ENCODE measurements around the gene NECAB2. TPM values are rescaled to one million over a fixed set of nuclear protein-coding genes. Genes with fewer than 3 reads are reported as not detected.

Gene NECAB2
- total and polyA plus RNA-seq, 2 experiments from 2014 or later, result 1.2 TPM; not detected in 1

- no peaks in the 10 kb centered on the region for H3K9me2 ChIP-seq (ENCODE audit: insufficient read depth)
- TF ChIP-seq EZH2 (IDR thresholded peaks at IDR 0.05; ENCODE audit: insufficient read depth, poor library complexity, severe bottlenecking) (no peak), EZH2phosphoT487 (IDR thresholded peaks at IDR 0.05; ENCODE audit: insufficient read depth, low read depth) (no peak)
- H3K4me3 ChIP-seq, result no peak overlapping the region
- in situ Hi-C loops (cut with MboI), result no loop called here
- no peaks in the 10 kb centered on the region for H3K79me2 ChIP-seq (ENCODE audit: insufficient read depth)
- no peaks in the 10 kb centered on the region for H3K36me3 ChIP-seq (ENCODE audit: low read depth)
- peaks cover 23% of the 10 kb centered on the region; the same call in 1 of the 2 replicates for H3F3A ChIP-seq (ENCODE audit: insufficient read depth)
- DNase-seq, result no peak
- no peaks in the 10 kb centered on the region for H3K27me3 ChIP-seq (replicated peaks; ENCODE audit: insufficient read depth)
- no peaks in the 10 kb centered on the region for H4K20me1 ChIP-seq (ENCODE audit: insufficient read depth)
- H2AFZ ChIP-seq, result no peak overlapping the region
- WGBS, 2 experiments (ENCODE audit: low coverage in 1 of 2, low lambda C conversion rate in 2 of 2, missing lambda C conversion rate in 2 of 2), result 76 to 79% methylated on average over 12 of the region's 12 CpGs
- H3K9me3 ChIP-seq (ENCODE audit: low read depth), result no peaks in the 10 kb centered on the region
- H3K4me2 ChIP-seq (ENCODE audit: unreplicated experiment), result no peak overlapping the region
- H3K27ac ChIP-seq, result no peak overlapping the region
- H3K4me1 ChIP-seq (ENCODE audit: insufficient read depth), result peaks cover 14% of the 10 kb centered on the region
- no peak overlapping the region for H3K9ac ChIP-seq
Observed at GRCh38 chr16:83925095-83925905, 42.7 kb upstream of the NECAB2 start.

- H3K79me2 ChIP-seq (ENCODE audit: insufficient read depth), result no peaks in the 10 kb centered on the region
- H3K36me3 ChIP-seq (ENCODE audit: low read depth), result no peaks in the 10 kb centered on the region
- peaks cover 14% of the 10 kb centered on the region for H3K4me1 ChIP-seq (ENCODE audit: insufficient read depth)
- WGBS, 2 experiments (ENCODE audit: low coverage in 1 of 2, low lambda C conversion rate in 2 of 2, missing lambda C conversion rate in 2 of 2), result 43 to 46% methylated on average over 27 of the region's 27 CpGs
- TF ChIP-seq EZH2 (IDR thresholded peaks at IDR 0.05; ENCODE audit: insufficient read depth, poor library complexity, severe bottlenecking) (no peak), EZH2phosphoT487 (IDR thresholded peaks at IDR 0.05; ENCODE audit: insufficient read depth, low read depth) (no peak)
- in situ Hi-C loops (cut with MboI), result no loop called here
- no peak for DNase-seq
- H3K4me2 ChIP-seq (ENCODE audit: unreplicated experiment), result no peak overlapping the region
- H3K27me3 ChIP-seq (replicated peaks; ENCODE audit: insufficient read depth), result no peaks in the 10 kb centered on the region
- H2AFZ ChIP-seq, result no peak overlapping the region
- H3K27ac ChIP-seq, result no peak overlapping the region
- H3K9me2 ChIP-seq (ENCODE audit: insufficient read depth), result no peaks in the 10 kb centered on the region
- H3F3A ChIP-seq (ENCODE audit: insufficient read depth), result peaks cover 23% of the 10 kb centered on the region; the same call in 1 of the 2 replicates
- no peaks in the 10 kb centered on the region for H3K9me3 ChIP-seq (ENCODE audit: low read depth)
- H3K9ac ChIP-seq, result no peak overlapping the region
- no peak overlapping the region for H3K4me3 ChIP-seq
- H4K20me1 ChIP-seq (ENCODE audit: insufficient read depth), result no peaks in the 10 kb centered on the region
Observed at GRCh38 chr16:83925957-83926725, 41.9 kb upstream of the NECAB2 start.

GRCh38 chr16:83926726-83927397 lies 41.2 kb upstream of the NECAB2 start:
- 12 to 14% methylated on average over 35 of the region's 35 CpGs for WGBS, 2 experiments (ENCODE audit: low coverage in 1 of 2, low lambda C conversion rate in 2 of 2, missing lambda C conversion rate in 2 of 2)
- Histone ChIP-seq H3K4me1 (ENCODE audit: insufficient read depth) (peaks cover 14% of the 10 kb centered on the region), H3K79me2 (ENCODE audit: insufficient read depth) (no peaks in the 10 kb centered on the region), H3K4me3 (peak overlapping the region; percentile 40; the same call in 1 of the 2 replicates), H3K9me2 (ENCODE audit: insufficient read depth) (no peaks in the 10 kb centered on the region), H3K27ac (peak overlapping the region; percentile 18), H4K20me1 (ENCODE audit: insufficient read depth) (no peaks in the 10 kb centered on the region), H3K9me3 (ENCODE audit: low read depth) (no peaks in the 10 kb centered on the region), H3K36me3 (ENCODE audit: low read depth) (no peaks in the 10 kb centered on the region), H2AFZ (peak overlapping the region; percentile 27; the same call in 1 of the 2 replicates), H3K4me2 (ENCODE audit: unreplicated experiment) (peak overlapping the region; percentile 57), H3F3A (ENCODE audit: insufficient read depth) (peaks cover 23% of the 10 kb centered on the region; the same call in 1 of the 2 replicates), H3K27me3 (replicated peaks; ENCODE audit: insufficient read depth) (no peaks in the 10 kb centered on the region), H3K9ac (peak overlapping the region; percentile 28; the same call in 1 of the 2 replicates)
- in situ Hi-C loops (cut with MboI), result no loop called here
- TF ChIP-seq EZH2phosphoT487 (IDR thresholded peaks at IDR 0.05; ENCODE audit: insufficient read depth, low read depth), result no peak
- TF ChIP-seq EZH2 (IDR thresholded peaks at IDR 0.05; ENCODE audit: insufficient read depth, poor library complexity, severe bottlenecking), result no peak
- peak; percentile 84 for DNase-seq

Data from GM23248 (cell line).